WTC11 (cell line): Measurements from ENCODE around the gene ARL8A. TPM values are rescaled to one million over a fixed set of nuclear protein-coding genes. Genes with fewer than 3 reads are reported as not detected.

Experiments used
- ATAC-seq: fragments of 200-7000 bp; cut with Tn5 transposase; 2 replicates; pipeline ENCODE4 v1.10.0; 2021; ENCODE audit warnings: mild to moderate bottlenecking, moderate library complexity
- CTCF ChIA-PET: fragments of 300-600 bp; sonication (Branson Sonifier 250); formaldehyde crosslinking; loops from one replicate; lab custom pipeline; 2021; ENCODE audit warnings: antibody characterized with exemption; lab: Charles Lee
- POLR2A ChIA-PET: fragments of 350-600 bp; sonication (Branson Sonifier 250); formaldehyde crosslinking; loops from one replicate; lab custom pipeline; 2021; ENCODE audit warnings: antibody characterized with exemption; lab: Charles Lee
- DNase-seq: peaks from one replicate; pipeline ENCODE4 v3.0.0; 2021; ENCODE audit warnings: low spot score
- H3K27ac Mint-ChIP-seq: 2 replicates; pipeline ENCODE4 v1.8.0; 2021; ENCODE audit warnings: mixed read lengths
- H3K27me3 Mint-ChIP-seq: 2 replicates; pipeline ENCODE4 v1.8.0; 2021; ENCODE audit warnings: low read depth, mild to moderate bottlenecking, moderate library complexity, mixed read lengths
- H3K36me3 Mint-ChIP-seq: 2 replicates; pipeline ENCODE4 v1.8.0; 2021; ENCODE audit warnings: mixed read lengths
- H3K4me1 Mint-ChIP-seq: 2 replicates; pipeline ENCODE4 v1.8.0; 2022; ENCODE audit warnings: mixed read lengths
- H3K4me3 Mint-ChIP-seq: 2 replicates; pipeline ENCODE4 v1.8.0; 2021; ENCODE audit warnings: mild to moderate bottlenecking, moderate library complexity, mixed read lengths
- H3K9me3 Mint-ChIP-seq: 2 replicates; pipeline ENCODE4 v1.8.0; 2021; ENCODE audit warnings: mixed read lengths
- CBFB ChIP-seq: sonication (generic); formaldehyde crosslinking; IDR thresholded peaks from 2 replicates; pipeline ENCODE4 v1.8.1; 2022; ENCODE audit warnings: mild to moderate bottlenecking, low read depth, missing genetic modification reagents
- CTCF ChIP-seq: fragments of 200-600 bp; IDR thresholded peaks from 2 replicates; pipeline ENCODE4 v1.8.0; 2022; ENCODE audit warnings: antibody characterized with exemption
- E2F5 ChIP-seq: sonication (generic); formaldehyde crosslinking; IDR thresholded peaks from 2 replicates; pipeline ENCODE4 v1.8.1; 2022; ENCODE audit warnings: mild to moderate bottlenecking, moderate library complexity, missing genetic modification reagents
- NFE2L1 ChIP-seq: sonication (generic); formaldehyde crosslinking; IDR thresholded peaks from 2 replicates; pipeline ENCODE4 v1.8.1; 2023; ENCODE audit warnings: missing genetic modification reagents
- RORB ChIP-seq: fragments of 250-450 bp; sonication (Bioruptor Pico); IDR thresholded peaks from 2 replicates; pipeline ENCODE4 v1.9.0; 2021; ENCODE audit warnings: mild to moderate bottlenecking
- TEAD4 ChIP-seq: sonication (generic); formaldehyde crosslinking; IDR thresholded peaks from 2 replicates; pipeline ENCODE4 v1.8.0; 2022; ENCODE audit warnings: mild to moderate bottlenecking, missing genetic modification reagents
- TP53 ChIP-seq: sonication (generic); formaldehyde crosslinking; IDR thresholded peaks from 2 replicates; pipeline ENCODE4 v1.8.1; 2023; ENCODE audit warnings: mild to moderate bottlenecking, missing genetic modification reagents
- USF1 ChIP-seq: sonication (generic); formaldehyde crosslinking; IDR thresholded peaks from 2 replicates; pipeline ENCODE4 v1.8.0; 2022; ENCODE audit warnings: mild to moderate bottlenecking, missing genetic modification reagents
- ZNF121 ChIP-seq: sonication (generic); formaldehyde crosslinking; IDR thresholded peaks from 2 replicates; pipeline ENCODE4 v1.8.0; 2023; ENCODE audit warnings: missing genetic modification reagents
- total RNA-seq: library from RNA; stranded (reverse); gene quantifications from 3 replicates; pipeline ENCODE4 v1.2.3, GENCODE V29; 2021
- TF ChIP-seq, protein P1 (sequence below): fragments of 250-450 bp; sonication (Bioruptor Pico); IDR thresholded peaks from 2 replicates; pipeline ENCODE4 v1.9.0; 2021; ENCODE audit warnings: moderate library complexity, mild to moderate bottlenecking, inconsistent platforms, borderline replicate concordance
- TF ChIP-seq, protein P2 (sequence below): sonication (generic); formaldehyde crosslinking; IDR thresholded peaks from 2 replicates; pipeline ENCODE4 v1.8.1; 2023; ENCODE audit warnings: mild to moderate bottlenecking, missing genetic modification reagents, borderline replicate concordance
- TF ChIP-seq, protein P3 (sequence below): fragments of 250-450 bp; sonication (Bioruptor Pico); IDR thresholded peaks from 2 replicates; pipeline ENCODE4 v2.1.2; 2022; ENCODE audit warnings: mild to moderate bottlenecking, moderate library complexity
- TF ChIP-seq, protein P4 (sequence below): fragments of 250-450 bp; sonication (Bioruptor Pico); IDR thresholded peaks from 2 replicates; pipeline ENCODE4 v1.9.0; 2021; ENCODE audit warnings: mild to moderate bottlenecking
- TF ChIP-seq, protein P5 (sequence below): sonication (generic); formaldehyde crosslinking; IDR thresholded peaks from 2 replicates; pipeline ENCODE4 v1.8.0; 2022; ENCODE audit warnings: missing genetic modification reagents

ARL8A gene
- total RNA-seq, 1 experiment from 2014 or later: 47.2 TPM

GRCh38 chr1:202110977-202111376 lies 33.6 kb downstream of the ARL8A start (continued):
- TF ChIP-seq, protein P1, sequence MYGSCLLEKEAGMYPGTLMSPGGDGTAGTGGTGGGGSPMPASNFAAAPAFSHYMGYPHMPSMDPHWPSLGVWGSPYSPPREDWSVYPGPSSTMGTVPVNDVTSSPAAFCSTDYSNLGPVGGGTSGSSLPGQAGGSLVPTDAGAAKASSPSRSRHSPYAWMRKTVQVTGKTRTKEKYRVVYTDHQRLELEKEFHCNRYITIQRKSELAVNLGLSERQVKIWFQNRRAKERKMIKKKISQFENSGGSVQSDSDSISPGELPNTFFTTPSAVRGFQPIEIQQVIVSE (CRISPR knock-in tag): no peak
- TF ChIP-seq, all 79 proteins: peak for 0

- no peak for TF ChIP-seq RORB (CRISPR knock-in tag)
- TF ChIP-seq CBFB (CRISPR knock-in tag): no peak
- TF ChIP-seq CTCF: no peak
- TF ChIP-seq TP53 (CRISPR knock-in tag): no peak
- TF ChIP-seq, protein P2, sequence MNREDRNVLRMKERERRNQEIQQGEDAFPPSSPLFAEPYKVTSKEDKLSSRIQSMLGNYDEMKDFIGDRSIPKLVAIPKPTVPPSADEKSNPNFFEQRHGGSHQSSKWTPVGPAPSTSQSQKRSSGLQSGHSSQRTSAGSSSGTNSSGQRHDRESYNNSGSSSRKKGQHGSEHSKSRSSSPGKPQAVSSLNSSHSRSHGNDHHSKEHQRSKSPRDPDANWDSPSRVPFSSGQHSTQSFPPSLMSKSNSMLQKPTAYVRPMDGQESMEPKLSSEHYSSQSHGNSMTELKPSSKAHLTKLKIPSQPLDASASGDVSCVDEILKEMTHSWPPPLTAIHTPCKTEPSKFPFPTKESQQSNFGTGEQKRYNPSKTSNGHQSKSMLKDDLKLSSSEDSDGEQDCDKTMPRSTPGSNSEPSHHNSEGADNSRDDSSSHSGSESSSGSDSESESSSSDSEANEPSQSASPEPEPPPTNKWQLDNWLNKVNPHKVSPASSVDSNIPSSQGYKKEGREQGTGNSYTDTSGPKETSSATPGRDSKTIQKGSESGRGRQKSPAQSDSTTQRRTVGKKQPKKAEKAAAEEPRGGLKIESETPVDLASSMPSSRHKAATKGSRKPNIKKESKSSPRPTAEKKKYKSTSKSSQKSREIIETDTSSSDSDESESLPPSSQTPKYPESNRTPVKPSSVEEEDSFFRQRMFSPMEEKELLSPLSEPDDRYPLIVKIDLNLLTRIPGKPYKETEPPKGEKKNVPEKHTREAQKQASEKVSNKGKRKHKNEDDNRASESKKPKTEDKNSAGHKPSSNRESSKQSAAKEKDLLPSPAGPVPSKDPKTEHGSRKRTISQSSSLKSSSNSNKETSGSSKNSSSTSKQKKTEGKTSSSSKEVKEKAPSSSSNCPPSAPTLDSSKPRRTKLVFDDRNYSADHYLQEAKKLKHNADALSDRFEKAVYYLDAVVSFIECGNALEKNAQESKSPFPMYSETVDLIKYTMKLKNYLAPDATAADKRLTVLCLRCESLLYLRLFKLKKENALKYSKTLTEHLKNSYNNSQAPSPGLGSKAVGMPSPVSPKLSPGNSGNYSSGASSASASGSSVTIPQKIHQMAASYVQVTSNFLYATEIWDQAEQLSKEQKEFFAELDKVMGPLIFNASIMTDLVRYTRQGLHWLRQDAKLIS (CRISPR knock-in tag): no peak
- TF ChIP-seq NFE2L1 (CRISPR knock-in tag): no peak
- TF ChIP-seq, protein P3, sequence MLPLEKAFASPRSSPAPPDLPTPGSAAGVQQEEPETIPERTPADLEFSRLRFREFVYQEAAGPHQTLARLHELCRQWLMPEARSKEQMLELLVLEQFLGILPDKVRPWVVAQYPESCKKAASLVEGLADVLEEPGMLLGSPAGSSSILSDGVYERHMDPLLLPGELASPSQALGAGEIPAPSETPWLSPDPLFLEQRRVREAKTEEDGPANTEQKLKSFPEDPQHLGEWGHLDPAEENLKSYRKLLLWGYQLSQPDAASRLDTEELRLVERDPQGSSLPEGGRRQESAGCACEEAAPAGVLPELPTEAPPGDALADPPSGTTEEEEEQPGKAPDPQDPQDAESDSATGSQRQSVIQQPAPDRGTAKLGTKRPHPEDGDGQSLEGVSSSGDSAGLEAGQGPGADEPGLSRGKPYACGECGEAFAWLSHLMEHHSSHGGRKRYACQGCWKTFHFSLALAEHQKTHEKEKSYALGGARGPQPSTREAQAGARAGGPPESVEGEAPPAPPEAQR: no peak
- TF ChIP-seq ZNF121 (CRISPR knock-in tag): no peak
- no peak for TF ChIP-seq TEAD4 (CRISPR knock-in tag)
- no peak for TF ChIP-seq USF1 (CRISPR knock-in tag)
- TF ChIP-seq, protein P4, sequence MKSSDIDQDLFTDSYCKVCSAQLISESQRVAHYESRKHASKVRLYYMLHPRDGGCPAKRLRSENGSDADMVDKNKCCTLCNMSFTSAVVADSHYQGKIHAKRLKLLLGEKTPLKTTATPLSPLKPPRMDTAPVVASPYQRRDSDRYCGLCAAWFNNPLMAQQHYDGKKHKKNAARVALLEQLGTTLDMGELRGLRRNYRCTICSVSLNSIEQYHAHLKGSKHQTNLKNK (CRISPR knock-in tag): no peak
- no peak for TF ChIP-seq E2F5 (CRISPR knock-in tag)
- TF ChIP-seq, protein P5, sequence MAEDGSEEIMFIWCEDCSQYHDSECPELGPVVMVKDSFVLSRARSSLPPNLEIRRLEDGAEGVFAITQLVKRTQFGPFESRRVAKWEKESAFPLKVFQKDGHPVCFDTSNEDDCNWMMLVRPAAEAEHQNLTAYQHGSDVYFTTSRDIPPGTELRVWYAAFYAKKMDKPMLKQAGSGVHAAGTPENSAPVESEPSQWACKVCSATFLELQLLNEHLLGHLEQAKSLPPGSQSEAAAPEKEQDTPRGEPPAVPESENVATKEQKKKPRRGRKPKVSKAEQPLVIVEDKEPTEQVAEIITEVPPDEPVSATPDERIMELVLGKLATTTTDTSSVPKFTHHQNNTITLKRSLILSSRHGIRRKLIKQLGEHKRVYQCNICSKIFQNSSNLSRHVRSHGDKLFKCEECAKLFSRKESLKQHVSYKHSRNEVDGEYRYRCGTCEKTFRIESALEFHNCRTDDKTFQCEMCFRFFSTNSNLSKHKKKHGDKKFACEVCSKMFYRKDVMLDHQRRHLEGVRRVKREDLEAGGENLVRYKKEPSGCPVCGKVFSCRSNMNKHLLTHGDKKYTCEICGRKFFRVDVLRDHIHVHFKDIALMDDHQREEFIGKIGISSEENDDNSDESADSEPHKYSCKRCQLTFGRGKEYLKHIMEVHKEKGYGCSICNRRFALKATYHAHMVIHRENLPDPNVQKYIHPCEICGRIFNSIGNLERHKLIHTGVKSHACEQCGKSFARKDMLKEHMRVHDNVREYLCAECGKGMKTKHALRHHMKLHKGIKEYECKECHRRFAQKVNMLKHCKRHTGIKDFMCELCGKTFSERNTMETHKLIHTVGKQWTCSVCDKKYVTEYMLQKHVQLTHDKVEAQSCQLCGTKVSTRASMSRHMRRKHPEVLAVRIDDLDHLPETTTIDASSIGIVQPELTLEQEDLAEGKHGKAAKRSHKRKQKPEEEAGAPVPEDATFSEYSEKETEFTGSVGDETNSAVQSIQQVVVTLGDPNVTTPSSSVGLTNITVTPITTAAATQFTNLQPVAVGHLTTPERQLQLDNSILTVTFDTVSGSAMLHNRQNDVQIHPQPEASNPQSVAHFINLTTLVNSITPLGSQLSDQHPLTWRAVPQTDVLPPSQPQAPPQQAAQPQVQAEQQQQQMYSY (CRISPR knock-in tag): no peak
- DNase-seq (no peak), ATAC-seq (no peak)
- H3K4me3 Mint-ChIP-seq: no peak overlapping the region
- ChIA-PET POLR2A (interaction anchor here (0.5 kb wide), 1 partner anchor 9 kb away, joined by 4 read pairs; no protein-coding TSS in a partner anchor), CTCF (interaction anchor here (1.1 to 4.2 kb wide), 4 partner anchors 27 to 230 kb away, joined by 3 to 47 read pairs (median 5); partner anchors contain the start of gene ELF3)
- no peaks in the 10 kb centered on the region for H3K9me3 Mint-ChIP-seq
- H3K27ac Mint-ChIP-seq: 0 out of 2 replicates have a peak overlapping the region, but pooled peaks have one; percentile 20
- H3K36me3 Mint-ChIP-seq: no peaks in the 10 kb centered on the region
- H3K27me3 Mint-ChIP-seq: no peaks in the 10 kb centered on the region
- peaks cover 37% of the 10 kb centered on the region for H3K4me1 Mint-ChIP-seq
Observed at GRCh38 chr1:202107801-202108731, 36.5 kb downstream of the ARL8A start.
